ENCODE data around the gene MVK. TPM values are rescaled to one million over a fixed set of nuclear protein-coding genes. Genes with fewer than 3 reads are reported as not detected.

MVK gene
- total RNA-seq, 1 experiment from 2014 or later: 50.8 TPM

DNA sequence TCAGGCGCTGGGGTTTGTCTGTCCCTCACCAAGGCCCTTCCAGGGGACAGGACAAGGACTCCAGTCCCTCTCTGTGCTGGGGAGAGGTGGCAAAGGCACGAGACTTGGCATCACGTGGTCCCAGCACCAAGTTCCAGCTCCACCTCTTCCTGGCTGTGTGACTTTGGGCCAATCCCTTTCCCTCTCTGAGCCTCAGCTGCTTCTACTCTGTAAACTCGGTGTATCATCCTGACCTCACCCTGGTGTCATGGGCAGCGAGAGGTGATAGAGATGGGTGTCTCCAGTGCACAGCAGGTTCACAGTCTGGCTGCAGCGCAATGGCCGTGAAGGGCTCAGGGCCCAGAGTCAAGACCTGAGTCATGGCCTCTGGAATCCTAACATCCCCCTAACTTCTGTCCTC, 54.0 kb downstream of the MVK start:
- Histone ChIP-seq H3K79me2 (ENCODE audit: low read depth) (no peaks in the 10 kb centered on the region), H3K36me3 (ENCODE audit: low read depth) (no peaks in the 10 kb centered on the region), H3F3A (ENCODE audit: insufficient read depth, low read depth) (peaks cover 5% of the 10 kb centered on the region; the same call in 1 of the 2 replicates), H4K20me1 (ENCODE audit: insufficient read depth) (no peaks in the 10 kb centered on the region), H3K4me1 (replicated peaks; ENCODE audit: insufficient read depth) (no peaks in the 10 kb centered on the region), H2AFZ (no peak overlapping the region), H3K4me2 (no peak overlapping the region), H3K27ac (no peak overlapping the region), H3K9me3 (ENCODE audit: insufficient read depth, low read depth) (no peaks in the 10 kb centered on the region), H3K9me2 (ENCODE audit: insufficient read depth) (no peaks in the 10 kb centered on the region), H3K4me3 (no peak overlapping the region), H3K27me3 (ENCODE audit: insufficient read depth, low read depth) (peaks cover 61% of the 10 kb centered on the region)
- CTCF ChIA-PET: no interaction called here
- intact Hi-C loops (cut with micrococcal nuclease; ENCODE audit: unreplicated experiment): no loop called here
- POLR2A ChIA-PET (ENCODE audit: unreplicated experiment): no interaction called here
- TF ChIP-seq EZH2 (IDR thresholded peaks at IDR 0.05; ENCODE audit: low read depth) (no peak), CTCF (conservative IDR thresholded peaks at IDR 0.05) (no peak)
- no TSS peak for BruUV-seq (replicated peaks)
- DNase-seq: no peak

DNA sequence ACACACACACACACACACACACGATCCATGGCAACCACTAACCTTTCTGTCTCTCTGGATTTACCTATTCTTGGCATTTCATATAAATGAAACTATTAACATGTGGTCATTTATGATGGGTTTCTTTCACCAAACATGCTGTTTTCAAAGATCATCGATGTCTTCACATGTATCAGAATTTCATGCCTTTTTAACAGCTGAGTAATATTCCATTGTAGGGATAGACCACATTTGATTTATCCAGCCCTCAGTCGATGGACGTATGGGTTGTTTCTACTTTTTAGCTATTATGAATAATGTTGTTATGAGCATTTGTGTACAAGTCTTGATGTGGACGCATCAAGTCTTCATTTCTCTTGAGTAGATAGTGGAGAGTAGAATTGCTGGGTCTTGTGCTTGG, 56.5 kb downstream of the MVK start:
- Histone ChIP-seq H3K27ac (no peak overlapping the region), H3K36me3 (ENCODE audit: low read depth) (no peaks in the 10 kb centered on the region), H3K4me2 (no peak overlapping the region), H3K9me3 (ENCODE audit: insufficient read depth, low read depth) (no peaks in the 10 kb centered on the region), H3K27me3 (ENCODE audit: insufficient read depth, low read depth) (peaks cover 66% of the 10 kb centered on the region), H3K9me2 (ENCODE audit: insufficient read depth) (no peaks in the 10 kb centered on the region), H3K4me3 (no peak overlapping the region), H3K4me1 (replicated peaks; ENCODE audit: insufficient read depth) (no peaks in the 10 kb centered on the region), H4K20me1 (ENCODE audit: insufficient read depth) (no peaks in the 10 kb centered on the region), H3K79me2 (ENCODE audit: low read depth) (no peaks in the 10 kb centered on the region), H3F3A (ENCODE audit: insufficient read depth, low read depth) (peaks cover 5% of the 10 kb centered on the region; the same call in 1 of the 2 replicates), H2AFZ (no peak overlapping the region)
- CTCF ChIA-PET: interaction anchor here (0.6 to 0.7 kb wide), 2 partner anchors 20 to 857 kb away, joined by 4 to 11 read pairs; no protein-coding TSS in a partner anchor
- intact Hi-C loops (cut with micrococcal nuclease; ENCODE audit: unreplicated experiment): no loop called here
- BruUV-seq (replicated peaks): no TSS peak
- TF ChIP-seq EZH2 (IDR thresholded peaks at IDR 0.05; ENCODE audit: low read depth): no peak
- TF ChIP-seq CTCF (conservative IDR thresholded peaks at IDR 0.05): no peak
- POLR2A ChIA-PET (ENCODE audit: unreplicated experiment): no interaction called here
- no peak for DNase-seq

- Histone ChIP-seq H4K20me1 (ENCODE audit: insufficient read depth) (no peaks in the 10 kb centered on the region), H3K9me2 (ENCODE audit: insufficient read depth) (no peaks in the 10 kb centered on the region), H3K4me3 (no peak overlapping the region), H3K36me3 (ENCODE audit: low read depth) (no peaks in the 10 kb centered on the region), H3F3A (ENCODE audit: insufficient read depth, low read depth) (peaks cover 5% of the 10 kb centered on the region; the same call in 1 of the 2 replicates), H3K4me1 (replicated peaks; ENCODE audit: insufficient read depth) (no peaks in the 10 kb centered on the region), H3K27me3 (ENCODE audit: insufficient read depth, low read depth) (peaks cover 62% of the 10 kb centered on the region), H2AFZ (no peak overlapping the region), H3K27ac (no peak overlapping the region), H3K79me2 (ENCODE audit: low read depth) (no peaks in the 10 kb centered on the region), H3K9me3 (ENCODE audit: insufficient read depth, low read depth) (no peaks in the 10 kb centered on the region), H3K4me2 (peak overlapping the region; percentile 23; the same call in 1 of the 2 replicates)
- ChIA-PET CTCF (interaction anchor here (0.7 kb wide), 1 partner anchor 20 kb away, joined by 11 read pairs; no protein-coding TSS in a partner anchor), POLR2A (ENCODE audit: unreplicated experiment) (no interaction called here)
- TF ChIP-seq EZH2 (IDR thresholded peaks at IDR 0.05; ENCODE audit: low read depth): no peak
- no peak for TF ChIP-seq CTCF (conservative IDR thresholded peaks at IDR 0.05)
- BruUV-seq (replicated peaks): no TSS peak
- DNase-seq: peak in 1 of 2 experiments; percentile 14
- intact Hi-C loops (cut with micrococcal nuclease; ENCODE audit: unreplicated experiment): no loop called here
Observed at GRCh38 chr12:109630815-109631214, 57.2 kb downstream of the MVK start.

Data from PC-9 (cell line).